A673 (cell line): ENCODE results near the gene PHF21B.

ENCODE experiments used
- EZH2 ChIP-seq: fragments of 200-600 bp; sonication (generic); IDR thresholded peaks from 2 replicates; pipeline ENCODE4 v1.6.1; 2017; ENCODE audit warnings: borderline replicate concordance, low read depth, mild to moderate bottlenecking, mixed read lengths, antibody characterized with exemption, low read length; ENCODE audit not compliant: poor library complexity, severe bottlenecking
- TF ChIP-seq, protein P1 (sequence below): fragments of 300-800, 200-600 bp; sonication (generic); conservative IDR thresholded peaks from 2 replicates; pipeline ENCODE4 v1.5.1; 2017; ENCODE audit warnings: low read depth, mild to moderate bottlenecking, antibody characterized with exemption, low read length, moderate library complexity, mixed read lengths

DNA sequence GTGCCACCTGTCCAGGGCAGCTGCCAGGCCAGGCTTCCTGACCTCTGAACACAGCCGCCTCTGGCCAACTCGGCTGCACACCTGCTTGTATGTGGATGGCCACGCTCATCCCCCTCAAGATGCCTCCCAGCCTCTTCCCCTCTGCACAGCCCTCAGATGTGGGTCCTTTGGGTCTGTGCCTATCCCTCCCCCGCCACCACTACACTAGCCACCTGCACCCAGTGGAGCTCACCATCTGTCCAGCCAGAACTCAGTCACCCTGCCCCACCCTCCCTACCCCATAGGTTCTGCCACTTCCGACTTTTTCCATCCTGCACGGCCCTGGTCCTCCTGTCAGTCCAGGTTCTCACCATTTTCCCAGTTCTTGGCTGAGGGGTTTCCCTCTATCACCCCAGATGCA, 44.6 kb downstream of the PHF21B start:
- TF ChIP-seq, protein P1, sequence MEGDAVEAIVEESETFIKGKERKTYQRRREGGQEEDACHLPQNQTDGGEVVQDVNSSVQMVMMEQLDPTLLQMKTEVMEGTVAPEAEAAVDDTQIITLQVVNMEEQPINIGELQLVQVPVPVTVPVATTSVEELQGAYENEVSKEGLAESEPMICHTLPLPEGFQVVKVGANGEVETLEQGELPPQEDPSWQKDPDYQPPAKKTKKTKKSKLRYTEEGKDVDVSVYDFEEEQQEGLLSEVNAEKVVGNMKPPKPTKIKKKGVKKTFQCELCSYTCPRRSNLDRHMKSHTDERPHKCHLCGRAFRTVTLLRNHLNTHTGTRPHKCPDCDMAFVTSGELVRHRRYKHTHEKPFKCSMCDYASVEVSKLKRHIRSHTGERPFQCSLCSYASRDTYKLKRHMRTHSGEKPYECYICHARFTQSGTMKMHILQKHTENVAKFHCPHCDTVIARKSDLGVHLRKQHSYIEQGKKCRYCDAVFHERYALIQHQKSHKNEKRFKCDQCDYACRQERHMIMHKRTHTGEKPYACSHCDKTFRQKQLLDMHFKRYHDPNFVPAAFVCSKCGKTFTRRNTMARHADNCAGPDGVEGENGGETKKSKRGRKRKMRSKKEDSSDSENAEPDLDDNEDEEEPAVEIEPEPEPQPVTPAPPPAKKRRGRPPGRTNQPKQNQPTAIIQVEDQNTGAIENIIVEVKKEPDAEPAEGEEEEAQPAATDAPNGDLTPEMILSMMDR, result no peak
- TF ChIP-seq EZH2, result no peak
